ENCODE measurements around the gene TMEM163. TPM values are rescaled to one million over a fixed set of nuclear protein-coding genes. Genes with fewer than 3 reads are reported as not detected.

Gene TMEM163
- total and polyA plus RNA-seq, 2 of the 13 experiments (the other 11 are each of a cell fraction or from before 2014, with no cell fraction given) = 0.05 TPM; not detected in 1

DNA sequence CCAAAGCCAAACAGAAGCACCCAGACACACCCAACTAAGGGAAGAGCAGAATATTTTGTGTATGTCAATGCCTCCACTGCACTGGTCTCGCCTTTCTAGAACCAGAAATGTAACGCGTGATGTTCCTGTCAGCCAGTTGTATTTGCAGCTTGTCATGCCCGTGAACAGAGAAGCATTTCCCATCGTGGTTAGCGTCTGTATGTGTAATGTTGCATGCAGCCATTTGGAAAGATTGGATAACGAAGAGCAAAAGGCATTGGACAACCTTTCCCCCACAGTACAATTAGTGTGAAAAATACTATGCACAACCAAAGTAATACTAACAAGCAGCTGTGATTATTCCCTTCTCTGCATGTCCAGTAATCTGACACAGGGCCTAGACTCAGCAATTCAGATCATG is 140.5 kb downstream of the TMEM163 start:
- ATAC-seq (no peak), DNase-seq (ENCODE audit: low spot score) (no peak), FAIRE-seq (no peak)
- no peaks in the 10 kb centered on the region for H3K36me3 ChIP-seq (replicated peaks in 1 of 2; ENCODE audit: control insufficient read depth in 1 of 2, insufficient read depth in 2 of 2, low read length in 2 of 2)
- CTCF ChIA-PET (ENCODE audit: low intra/inter-chr PET ratio, low total read pairs) = no interaction called here
- H4K20me1 ChIP-seq (ENCODE audit: insufficient read depth, low read length) = no peaks in the 10 kb centered on the region
- no peak overlapping the region for H2AFZ ChIP-seq (ENCODE audit: low read length)
- H3K79me2 ChIP-seq (ENCODE audit: insufficient read depth, low read length) = no peaks in the 10 kb centered on the region
- no TSS peak for BruUV-seq (replicated peaks)
- in situ Hi-C loops (cut with HindIII; ENCODE audit: extremely low pct_ligation_motif_present, low pct_unique_long_range_greater_than_20kb) = no loop called here
- POLR2A ChIA-PET = no interaction called here
- TF ChIP-seq SRSF4 (IDR thresholded peaks at IDR 0.05; ENCODE audit: low read depth, low read length, poor library complexity, severe bottlenecking) (no peak), ARHGAP35 (CRISPR knock-in tag; IDR thresholded peaks at IDR 0.05; ENCODE audit: borderline replicate concordance) (no peak), ZNF264 (CRISPR knock-in tag; IDR thresholded peaks at IDR 0.05) (no peak), SATB2 (CRISPR knock-in tag; IDR thresholded peaks at IDR 0.05) (no peak), HES4 (CRISPR knock-in tag; IDR thresholded peaks at IDR 0.05; ENCODE audit: borderline replicate concordance) (no peak), EED (CRISPR knock-in tag; IDR thresholded peaks at IDR 0.05) (no peak), SALL2 (CRISPR knock-in tag; IDR thresholded peaks at IDR 0.05) (no peak), ZBTB7B (CRISPR knock-in tag; IDR thresholded peaks at IDR 0.05) (no peak), ZNF282 (IDR thresholded peaks at IDR 0.05; ENCODE audit: partially characterized antibody) (no peak), ZNF292 (CRISPR knock-in tag; IDR thresholded peaks at IDR 0.05; ENCODE audit: borderline replicate concordance, low read depth) (no peak), ZMYM3 (CRISPR knock-in tag; IDR thresholded peaks at IDR 0.05) (no peak), ZNF709 (CRISPR knock-in tag; IDR thresholded peaks at IDR 0.05) (no peak), DPF2 (CRISPR knock-in tag; IDR thresholded peaks at IDR 0.05; ENCODE audit: borderline replicate concordance, low read depth) (no peak), NFE2L1 (CRISPR knock-in tag; IDR thresholded peaks at IDR 0.05; ENCODE audit: borderline replicate concordance) (no peak), KDM4B (CRISPR knock-in tag; IDR thresholded peaks at IDR 0.05) (no peak), POLR2A (IDR thresholded peaks at IDR 0.05; ENCODE audit: insufficient read depth in 1 of 2, low read depth in 2 of 2, low read length in 2 of 2) (no peak)
- TF ChIP-seq, protein P1, sequence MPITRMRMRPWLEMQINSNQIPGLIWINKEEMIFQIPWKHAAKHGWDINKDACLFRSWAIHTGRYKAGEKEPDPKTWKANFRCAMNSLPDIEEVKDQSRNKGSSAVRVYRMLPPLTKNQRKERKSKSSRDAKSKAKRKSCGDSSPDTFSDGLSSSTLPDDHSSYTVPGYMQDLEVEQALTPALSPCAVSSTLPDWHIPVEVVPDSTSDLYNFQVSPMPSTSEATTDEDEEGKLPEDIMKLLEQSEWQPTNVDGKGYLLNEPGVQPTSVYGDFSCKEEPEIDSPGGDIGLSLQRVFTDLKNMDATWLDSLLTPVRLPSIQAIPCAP (CRISPR knock-in tag; IDR thresholded peaks at IDR 0.05; ENCODE audit: low read depth) = no peak
- TF ChIP-seq, protein P2, sequence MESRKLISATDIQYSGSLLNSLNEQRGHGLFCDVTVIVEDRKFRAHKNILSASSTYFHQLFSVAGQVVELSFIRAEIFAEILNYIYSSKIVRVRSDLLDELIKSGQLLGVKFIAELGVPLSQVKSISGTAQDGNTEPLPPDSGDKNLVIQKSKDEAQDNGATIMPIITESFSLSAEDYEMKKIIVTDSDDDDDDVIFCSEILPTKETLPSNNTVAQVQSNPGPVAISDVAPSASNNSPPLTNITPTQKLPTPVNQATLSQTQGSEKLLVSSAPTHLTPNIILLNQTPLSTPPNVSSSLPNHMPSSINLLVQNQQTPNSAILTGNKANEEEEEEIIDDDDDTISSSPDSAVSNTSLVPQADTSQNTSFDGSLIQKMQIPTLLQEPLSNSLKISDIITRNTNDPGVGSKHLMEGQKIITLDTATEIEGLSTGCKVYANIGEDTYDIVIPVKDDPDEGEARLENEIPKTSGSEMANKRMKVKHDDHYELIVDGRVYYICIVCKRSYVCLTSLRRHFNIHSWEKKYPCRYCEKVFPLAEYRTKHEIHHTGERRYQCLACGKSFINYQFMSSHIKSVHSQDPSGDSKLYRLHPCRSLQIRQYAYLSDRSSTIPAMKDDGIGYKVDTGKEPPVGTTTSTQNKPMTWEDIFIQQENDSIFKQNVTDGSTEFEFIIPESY (CRISPR knock-in tag; IDR thresholded peaks at IDR 0.05) = no peak
- TF ChIP-seq, protein P3, sequence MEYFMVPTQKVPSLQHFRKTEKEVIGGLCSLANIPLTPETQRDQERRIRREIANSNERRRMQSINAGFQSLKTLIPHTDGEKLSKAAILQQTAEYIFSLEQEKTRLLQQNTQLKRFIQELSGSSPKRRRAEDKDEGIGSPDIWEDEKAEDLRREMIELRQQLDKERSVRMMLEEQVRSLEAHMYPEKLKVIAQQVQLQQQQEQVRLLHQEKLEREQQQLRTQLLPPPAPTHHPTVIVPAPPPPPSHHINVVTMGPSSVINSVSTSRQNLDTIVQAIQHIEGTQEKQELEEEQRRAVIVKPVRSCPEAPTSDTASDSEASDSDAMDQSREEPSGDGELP (IDR thresholded peaks at IDR 0.05; ENCODE audit: borderline replicate concordance, low read depth) = no peak
- TF ChIP-seq, protein P4, sequence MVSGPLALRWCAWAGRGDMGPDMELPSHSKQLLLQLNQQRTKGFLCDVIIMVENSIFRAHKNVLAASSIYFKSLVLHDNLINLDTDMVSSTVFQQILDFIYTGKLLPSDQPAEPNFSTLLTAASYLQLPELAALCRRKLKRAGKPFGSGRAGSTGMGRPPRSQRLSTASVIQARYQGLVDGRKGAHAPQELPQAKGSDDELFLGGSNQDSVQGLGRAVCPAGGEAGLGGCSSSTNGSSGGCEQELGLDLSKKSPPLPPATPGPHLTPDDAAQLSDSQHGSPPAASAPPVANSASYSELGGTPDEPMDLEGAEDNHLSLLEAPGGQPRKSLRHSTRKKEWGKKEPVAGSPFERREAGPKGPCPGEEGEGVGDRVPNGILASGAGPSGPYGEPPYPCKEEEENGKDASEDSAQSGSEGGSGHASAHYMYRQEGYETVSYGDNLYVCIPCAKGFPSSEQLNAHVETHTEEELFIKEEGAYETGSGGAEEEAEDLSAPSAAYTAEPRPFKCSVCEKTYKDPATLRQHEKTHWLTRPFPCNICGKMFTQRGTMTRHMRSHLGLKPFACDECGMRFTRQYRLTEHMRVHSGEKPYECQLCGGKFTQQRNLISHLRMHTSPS (CRISPR knock-in tag; IDR thresholded peaks at IDR 0.05; ENCODE audit: low read depth) = no peak
- WGBS (ENCODE audit: low lambda C conversion rate) = 30% methylated on average over 7 of the region's 7 CpGs
- H3K27ac ChIP-seq (ENCODE audit: extremely low read length, insufficient read depth, low read length) = no peak overlapping the region
- no peaks in the 10 kb centered on the region for H3K4me1 ChIP-seq (ENCODE audit: insufficient read depth, low read length)
- no peak overlapping the region for H3K4me3 ChIP-seq (replicated peaks in 1 of 3; ENCODE audit: insufficient read depth in 1 of 3, low read depth in 2 of 3, low read length in 3 of 3)
- H3K27me3 ChIP-seq (ENCODE audit: control insufficient read depth in 1 of 2, insufficient read depth in 2 of 2, low read length in 2 of 2) = peaks cover 0 to 24% of the 10 kb centered on the region in 2 experiments; a peak in 1 of 5 replicates
- no peak overlapping the region for H3K9ac ChIP-seq (ENCODE audit: insufficient read depth, low read depth, low read length)
- no peak overlapping the region for H3K4me2 ChIP-seq (ENCODE audit: low read depth, low read length)
- intact Hi-C loops (cut with micrococcal nuclease; ENCODE audit: unreplicated experiment) = no loop called here
- H3K9me3 ChIP-seq (ENCODE audit: low read length) = no peaks in the 10 kb centered on the region

Measured in HepG2 (cell line).